Measurements from ENCODE around the gene PDCD1LG2.

DNA sequence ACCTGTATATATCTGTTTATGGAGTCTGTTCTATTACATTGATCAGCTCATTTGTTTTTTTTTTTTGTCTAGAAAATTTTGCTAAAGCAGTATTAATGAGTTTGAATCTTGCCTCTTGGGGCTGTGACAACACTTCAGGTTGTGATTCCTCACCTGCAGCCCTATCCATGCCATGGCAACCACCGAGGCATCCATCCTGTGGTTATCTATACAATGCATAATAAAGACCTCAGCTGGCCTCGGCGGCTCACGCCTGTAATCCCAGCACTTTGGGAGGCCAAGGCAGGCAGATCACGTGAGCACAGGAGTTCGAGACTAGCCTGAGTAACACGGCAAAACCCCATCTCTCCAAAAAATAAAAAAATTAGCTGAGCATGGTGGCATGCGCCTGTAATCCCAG, 28.1 kb upstream of the PDCD1LG2 start:
- TF ChIP-seq, protein P1, sequence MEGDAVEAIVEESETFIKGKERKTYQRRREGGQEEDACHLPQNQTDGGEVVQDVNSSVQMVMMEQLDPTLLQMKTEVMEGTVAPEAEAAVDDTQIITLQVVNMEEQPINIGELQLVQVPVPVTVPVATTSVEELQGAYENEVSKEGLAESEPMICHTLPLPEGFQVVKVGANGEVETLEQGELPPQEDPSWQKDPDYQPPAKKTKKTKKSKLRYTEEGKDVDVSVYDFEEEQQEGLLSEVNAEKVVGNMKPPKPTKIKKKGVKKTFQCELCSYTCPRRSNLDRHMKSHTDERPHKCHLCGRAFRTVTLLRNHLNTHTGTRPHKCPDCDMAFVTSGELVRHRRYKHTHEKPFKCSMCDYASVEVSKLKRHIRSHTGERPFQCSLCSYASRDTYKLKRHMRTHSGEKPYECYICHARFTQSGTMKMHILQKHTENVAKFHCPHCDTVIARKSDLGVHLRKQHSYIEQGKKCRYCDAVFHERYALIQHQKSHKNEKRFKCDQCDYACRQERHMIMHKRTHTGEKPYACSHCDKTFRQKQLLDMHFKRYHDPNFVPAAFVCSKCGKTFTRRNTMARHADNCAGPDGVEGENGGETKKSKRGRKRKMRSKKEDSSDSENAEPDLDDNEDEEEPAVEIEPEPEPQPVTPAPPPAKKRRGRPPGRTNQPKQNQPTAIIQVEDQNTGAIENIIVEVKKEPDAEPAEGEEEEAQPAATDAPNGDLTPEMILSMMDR (IDR thresholded peaks at IDR 0.05; ENCODE audit: insufficient read depth, low read depth, low read length), result no peak
- no peak for TF ChIP-seq EZH2 (IDR thresholded peaks at IDR 0.05; ENCODE audit: insufficient read depth, low read length)

Data from astrocyte (in vitro differentiated cells and primary cell).